GM19193 (cell line): ENCODE results near the gene EXOC4.

Source experiments
- POLR2A ChIP-seq: IDR thresholded peaks from 4 replicates; pipeline ENCODE4 v1.6.1; 2011; ENCODE audit not compliant: insufficient read depth, insufficient read length; ENCODE audit errors: extremely low read depth

Gene EXOC4

DNA sequence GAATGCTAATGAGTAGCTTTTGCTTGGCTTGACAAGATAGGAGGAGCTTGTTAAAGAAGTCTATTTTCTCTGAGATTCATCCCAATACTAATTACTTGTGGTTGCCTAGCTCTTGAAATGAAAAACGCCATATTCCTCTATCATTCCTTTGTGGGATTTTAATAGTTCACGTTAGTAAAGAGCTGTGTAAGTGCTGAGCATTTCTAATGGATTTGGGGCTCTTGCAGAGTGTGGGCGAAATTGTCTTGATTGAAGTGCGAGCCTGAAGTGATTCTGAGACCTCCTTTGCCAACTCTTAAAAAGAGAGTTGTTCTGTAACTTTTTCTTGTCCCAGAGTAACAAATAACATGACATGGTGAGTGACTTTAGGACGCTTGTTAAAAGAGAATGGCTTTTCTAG lies 45.2 kb downstream of the EXOC4 start:
- no peak for TF ChIP-seq POLR2A

DNA sequence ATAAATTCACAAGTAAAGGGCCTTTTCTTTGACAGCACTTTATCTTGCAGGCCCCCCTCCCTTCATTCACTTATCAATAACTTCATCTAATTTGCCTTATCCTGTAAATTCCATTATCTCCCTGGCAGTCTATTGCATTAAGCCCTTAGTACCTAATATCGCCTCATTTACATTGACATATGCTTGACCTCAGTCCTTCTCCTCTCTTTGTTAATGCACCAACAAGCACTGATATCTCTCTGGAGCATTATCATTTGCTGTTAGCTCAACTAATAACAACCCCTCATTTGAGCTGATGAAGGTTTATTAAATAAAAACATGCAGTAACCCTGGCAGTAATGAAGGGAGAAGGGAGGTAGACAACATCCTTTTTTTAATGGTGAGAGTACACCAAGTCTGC lies 46.8 kb downstream of the EXOC4 start:
- no peak for TF ChIP-seq POLR2A

DNA sequence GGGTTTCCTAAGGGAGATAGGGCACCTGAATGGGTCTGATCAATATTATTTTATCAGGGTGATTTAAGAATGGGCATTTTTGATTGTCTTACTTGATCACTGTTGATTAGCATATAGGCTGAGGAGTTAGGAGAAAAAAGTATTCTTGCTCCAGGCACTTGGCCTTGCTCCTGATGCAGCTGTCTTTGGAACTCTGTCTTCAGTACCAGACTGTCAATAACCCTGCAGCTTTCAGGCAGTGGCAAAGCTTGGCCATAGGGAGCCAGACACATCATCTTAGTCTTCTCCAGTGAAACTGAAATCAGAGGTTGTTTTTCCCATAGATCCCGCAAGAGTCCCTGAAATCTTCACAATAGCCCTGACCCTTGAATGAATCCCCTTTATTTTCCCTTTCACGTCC lies 47.2 kb downstream of the EXOC4 start:
- no peak for TF ChIP-seq POLR2A

DNA sequence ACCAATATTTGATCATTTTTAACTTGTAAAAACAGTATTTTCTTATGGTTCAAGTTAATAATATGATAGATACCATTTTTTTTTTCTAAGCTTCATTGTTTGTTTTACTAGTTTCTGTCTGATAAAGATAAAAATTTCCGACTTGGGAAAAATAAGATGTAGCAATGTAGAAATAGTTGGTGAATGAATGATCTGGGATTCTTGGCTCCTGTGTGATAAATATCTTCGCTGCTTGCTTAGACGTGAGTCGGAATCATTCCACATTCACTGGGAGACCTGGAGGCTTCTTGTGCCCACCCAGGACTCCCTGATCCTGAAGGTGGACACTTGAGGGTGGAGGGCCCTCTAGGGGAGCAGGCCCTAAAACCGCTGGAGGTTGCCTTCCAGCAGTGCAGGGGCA lies 47.9 kb downstream of the EXOC4 start:
- TF ChIP-seq POLR2A, result no peak

DNA sequence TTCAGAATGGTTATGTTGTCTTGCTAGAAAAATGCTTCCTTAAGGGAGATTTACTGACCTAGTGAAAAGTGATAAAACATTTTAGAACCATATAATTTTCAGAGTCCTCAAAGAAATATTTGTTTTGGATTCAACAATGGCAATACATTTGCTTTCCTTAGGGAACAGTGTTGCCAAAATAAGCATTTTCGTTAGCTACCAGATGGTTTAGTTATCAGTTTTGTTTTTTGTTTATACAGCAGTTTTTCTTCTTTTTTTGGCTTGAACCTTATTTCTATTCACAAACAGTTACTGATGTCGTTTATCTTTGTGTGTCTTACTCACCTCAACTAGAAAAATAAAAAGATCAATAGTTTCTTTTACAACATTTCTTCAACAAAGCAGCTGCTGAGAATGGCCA lies 48.6 kb downstream of the EXOC4 start:
- TF ChIP-seq POLR2A, result no peak

DNA sequence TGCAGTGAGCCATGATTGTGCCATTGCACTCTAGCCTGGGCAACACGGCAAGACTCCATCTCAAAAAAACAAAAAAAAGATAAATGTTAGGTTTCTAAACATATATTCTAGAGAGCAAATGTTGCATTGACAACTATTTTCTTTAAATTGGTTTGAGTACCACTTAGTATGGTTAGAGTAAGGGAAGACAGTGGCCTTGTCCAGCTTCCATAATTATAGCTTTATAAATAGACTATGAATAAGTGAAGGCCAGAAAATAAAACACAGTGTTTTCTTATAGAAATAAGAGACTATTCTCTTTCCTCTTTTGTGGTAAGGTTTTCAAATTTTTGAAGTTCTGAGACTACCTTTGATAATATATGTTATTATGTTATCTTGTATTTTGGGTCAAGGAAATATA lies 50.5 kb downstream of the EXOC4 start:
- TF ChIP-seq POLR2A, result no peak

DNA sequence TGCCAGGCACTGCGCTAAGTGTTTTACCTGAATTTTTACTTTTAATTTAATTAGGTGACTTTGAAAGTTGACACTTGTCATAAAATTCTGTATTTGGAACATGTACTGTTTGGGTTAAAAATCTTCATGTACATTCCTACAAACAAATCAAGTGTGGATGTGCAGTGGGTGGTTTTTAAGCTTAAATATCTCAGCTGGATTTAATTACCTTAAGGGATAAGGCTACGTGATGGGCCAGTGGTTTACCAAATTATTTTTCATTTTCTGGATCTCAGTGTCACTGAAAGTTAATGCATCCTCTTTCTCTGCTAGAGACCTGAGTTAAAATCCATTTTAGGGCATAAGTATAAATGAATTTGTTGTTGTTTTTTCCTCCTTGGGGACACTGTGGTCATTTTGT lies 51.1 kb downstream of the EXOC4 start:
- no peak for TF ChIP-seq POLR2A

DNA sequence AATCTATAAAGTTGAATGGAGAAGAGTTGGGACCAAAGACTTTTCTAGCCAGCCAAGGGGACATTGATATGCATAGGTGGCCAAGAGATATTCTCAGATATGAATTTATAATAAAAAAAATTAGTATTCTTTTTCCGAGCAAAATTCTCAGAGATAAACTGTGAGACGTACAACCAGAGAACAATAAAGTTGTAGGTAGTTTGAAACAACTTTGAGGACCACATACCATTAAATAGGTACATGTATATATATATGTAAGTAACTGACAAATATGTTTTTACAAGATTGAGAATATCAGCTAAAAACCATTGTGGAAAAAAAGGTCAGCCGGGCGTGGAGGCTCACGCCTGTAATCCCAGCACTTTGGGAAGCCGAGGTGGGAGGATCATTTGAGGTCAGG lies 56.5 kb downstream of the EXOC4 start:
- TF ChIP-seq POLR2A, result no peak

DNA sequence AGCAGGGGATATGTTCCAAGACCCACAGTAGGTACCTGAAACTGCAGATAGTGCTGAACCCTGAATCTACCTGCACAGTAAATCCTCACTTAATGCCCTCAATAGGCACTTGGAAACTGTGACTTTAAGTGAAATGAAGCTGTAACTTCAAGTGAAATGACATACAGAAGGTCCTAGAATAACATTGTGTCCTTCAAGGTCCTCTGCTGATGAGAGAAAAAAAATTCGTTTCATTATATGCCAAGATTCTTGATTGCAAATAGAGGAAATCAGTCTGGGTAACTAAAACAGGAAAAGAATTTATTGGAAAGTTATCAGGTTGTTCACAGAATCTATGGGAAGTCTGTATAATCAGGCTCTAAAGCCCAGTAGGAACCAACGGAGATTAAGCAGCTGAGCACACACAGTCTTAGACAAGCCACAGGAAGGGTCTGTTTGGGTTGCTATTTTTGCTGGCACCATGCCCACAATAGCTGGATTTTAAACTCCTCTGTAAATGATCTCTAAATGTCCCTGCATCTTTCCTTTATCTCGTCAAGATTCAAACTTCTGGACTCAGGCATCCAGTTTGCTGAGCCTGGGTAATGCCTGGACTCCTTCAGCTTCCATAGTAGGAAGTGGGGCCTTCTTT lies 57.5 kb downstream of the EXOC4 start:
- no peak for TF ChIP-seq POLR2A

DNA sequence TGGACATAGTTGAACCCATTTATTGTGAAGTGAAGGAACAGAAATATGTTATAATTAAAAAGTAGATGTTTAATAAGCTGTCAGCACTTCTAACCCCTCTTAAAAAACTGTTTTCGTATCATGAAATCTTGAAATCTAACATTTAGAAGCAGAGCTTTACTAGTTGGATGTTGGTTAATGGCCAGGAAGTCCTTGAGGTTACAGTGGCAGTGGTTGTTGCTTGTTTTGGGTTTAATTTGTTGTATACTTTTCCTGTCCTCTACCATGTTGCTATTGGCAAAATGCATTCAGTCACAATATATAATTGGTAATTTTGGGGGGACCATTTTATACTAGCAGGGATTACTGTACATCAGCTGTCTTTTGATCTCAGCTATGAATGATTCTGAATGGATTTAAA lies 60.7 kb downstream of the EXOC4 start:
- no peak for TF ChIP-seq POLR2A

DNA sequence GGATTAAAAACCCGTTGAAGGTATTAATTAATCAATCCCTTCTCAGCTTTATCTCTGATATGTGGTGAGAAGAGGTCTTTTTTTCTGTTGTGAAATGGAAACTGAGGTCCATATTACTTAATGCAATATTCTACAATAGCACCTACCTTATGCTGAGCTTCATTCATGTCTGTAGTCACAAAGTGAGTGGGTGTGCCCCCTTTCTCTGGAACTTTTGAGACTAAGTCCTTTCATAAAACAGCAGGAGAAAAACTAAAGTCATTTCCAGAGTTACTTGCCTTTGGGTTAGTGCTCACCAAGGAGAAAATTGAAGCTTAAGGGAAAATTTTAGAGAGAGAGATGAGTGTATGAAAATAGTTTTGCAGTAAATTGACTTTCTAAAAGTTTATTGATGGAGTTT lies 61.2 kb downstream of the EXOC4 start:
- TF ChIP-seq POLR2A, result no peak

DNA sequence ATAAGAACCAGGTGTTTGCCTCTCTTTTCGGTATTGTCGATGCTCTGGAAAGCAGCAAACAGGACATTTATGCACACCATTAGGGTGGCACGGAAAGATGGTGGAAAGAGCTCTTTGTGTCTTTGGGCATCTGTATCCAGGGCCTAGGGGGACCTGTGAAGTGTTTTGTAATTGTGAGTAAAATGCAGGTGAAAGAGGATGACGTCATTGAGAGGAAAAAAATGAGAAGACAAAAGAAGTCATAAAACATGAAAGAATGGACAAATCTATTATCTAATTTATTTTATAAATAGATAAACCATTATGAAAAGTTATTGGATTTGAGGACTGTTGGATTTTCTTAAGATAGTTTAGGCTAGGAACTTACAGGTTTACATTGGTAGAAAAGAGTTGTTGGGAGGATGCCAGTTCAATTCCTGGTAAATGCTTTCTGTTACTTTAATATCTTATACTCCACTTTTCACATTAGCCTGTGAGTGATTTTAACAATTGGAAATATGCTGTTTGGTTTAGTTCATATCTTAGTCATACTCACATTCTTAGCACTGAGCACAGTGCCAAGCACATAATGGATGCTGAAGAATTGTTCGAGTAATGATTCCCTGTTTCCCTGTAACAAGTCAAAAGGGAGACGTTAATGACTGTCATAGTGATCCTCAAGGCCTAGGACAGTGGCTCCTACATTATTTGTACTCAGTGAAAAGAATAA lies 62.6 kb downstream of the EXOC4 start:
- no peak for TF ChIP-seq POLR2A

DNA sequence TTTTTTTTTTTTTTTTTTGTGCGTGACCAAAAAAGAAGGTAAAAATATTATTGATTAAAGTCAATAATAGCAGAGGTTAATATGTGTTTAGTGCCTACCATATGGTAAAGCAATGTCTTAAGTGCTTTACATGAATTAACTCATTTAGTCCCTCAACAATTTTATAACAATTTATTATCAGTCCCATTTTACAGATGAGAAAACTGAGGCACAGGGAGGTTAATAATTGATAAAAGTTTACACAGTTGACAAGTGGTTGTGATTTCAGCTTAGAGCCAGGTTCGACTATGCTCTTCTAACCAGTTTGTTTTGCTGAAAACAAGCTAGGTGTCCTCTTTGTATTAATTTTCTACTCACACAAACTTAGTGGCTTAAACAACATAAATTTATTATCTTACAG lies 67.0 kb downstream of the EXOC4 start:
- no peak for TF ChIP-seq POLR2A

DNA sequence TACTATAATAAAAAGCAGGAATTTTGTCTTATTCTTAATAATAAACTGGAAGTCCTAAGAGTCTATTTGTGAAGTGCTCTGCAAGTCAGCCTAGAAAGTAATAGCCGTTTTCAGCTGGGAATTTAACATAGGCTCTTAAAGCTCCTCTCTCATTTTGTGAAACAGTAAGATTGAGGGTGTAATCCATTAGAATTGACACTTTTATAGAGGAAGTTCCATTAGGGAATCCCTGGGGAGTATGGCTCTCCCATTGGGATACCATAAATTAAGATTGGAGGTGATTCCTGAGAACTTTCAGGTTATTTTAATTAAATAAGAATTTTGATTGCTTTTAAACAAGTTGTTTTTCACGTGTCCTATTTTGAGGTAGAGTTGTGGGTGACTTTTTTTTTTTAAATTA lies 68.0 kb downstream of the EXOC4 start:
- TF ChIP-seq POLR2A, result no peak

DNA sequence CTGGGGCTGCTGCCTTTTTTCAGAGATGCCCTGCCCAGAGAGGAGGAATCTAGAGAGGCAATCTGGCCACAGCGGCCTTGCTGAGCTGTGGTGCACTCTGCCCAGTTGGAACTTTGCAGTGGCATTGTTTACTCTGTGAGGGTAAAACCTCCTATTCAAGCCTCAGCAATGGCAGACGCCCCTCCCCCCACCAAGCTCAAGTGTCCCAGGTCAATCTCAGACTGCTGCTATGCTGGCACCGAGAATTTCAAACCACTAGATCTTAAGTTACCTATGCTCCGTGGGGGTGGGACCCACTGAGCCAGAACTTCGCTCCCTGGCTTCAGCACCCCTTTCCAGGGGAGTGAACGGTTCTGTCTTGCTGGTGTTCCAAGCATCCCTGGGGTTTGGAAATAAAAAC lies 77.2 kb downstream of the EXOC4 start:
- TF ChIP-seq POLR2A, result no peak

DNA sequence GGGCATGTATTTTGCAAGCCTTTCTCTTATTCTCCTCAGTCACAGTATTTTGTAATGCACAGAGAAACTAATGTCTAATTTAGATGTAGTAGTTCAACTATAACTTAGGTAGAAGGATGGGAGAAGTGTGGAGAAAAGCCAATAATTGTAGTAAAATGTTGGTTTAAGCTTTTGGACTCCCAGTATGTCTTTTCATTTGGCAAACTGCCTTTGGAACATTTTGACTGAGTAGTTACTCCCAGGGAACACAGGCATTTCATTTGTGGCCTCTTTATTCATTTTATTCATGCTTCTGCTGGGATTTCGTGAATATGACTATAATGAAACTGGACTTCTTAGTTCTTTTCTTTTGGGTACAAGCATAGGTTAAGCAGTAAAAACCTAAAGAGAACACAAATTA lies 79.0 kb downstream of the EXOC4 start:
- TF ChIP-seq POLR2A, result no peak

DNA sequence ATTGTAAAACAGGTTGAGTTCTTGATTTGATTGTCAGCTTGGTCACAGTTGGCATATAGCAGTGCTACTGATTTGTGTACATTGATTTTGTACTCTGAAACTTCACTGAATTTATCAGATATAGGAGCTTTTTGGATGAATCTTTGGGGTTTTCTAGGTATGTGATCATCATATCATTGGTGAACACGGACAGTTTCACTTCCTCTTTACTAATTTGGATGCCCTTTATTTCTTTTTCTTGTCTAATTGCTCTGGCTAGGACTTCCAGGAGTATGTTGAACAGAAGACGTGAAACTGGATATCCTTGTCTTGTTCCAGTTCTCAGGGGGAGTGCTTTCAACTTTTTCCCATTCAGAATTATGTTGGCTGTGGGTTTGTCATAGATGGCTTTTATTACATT lies 86.9 kb downstream of the EXOC4 start:
- TF ChIP-seq POLR2A, result no peak
